NCI-H187 (cell line): ENCODE data around the gene NUB1.
A peak's percentile ranks its signal among the peaks of the same experiment; 100 is the strongest.

Experiments
- DNase-seq, 2 experiments: peaks; one replicate each; lab custom pipeline; 2025; lab: John Stamatoyannopoulos, UW

Gene NUB1

GRCh38 chr7:151345576-151346469 lies 4.2 kb downstream of the NUB1 start:
- DNase-seq = no peak

DNA sequence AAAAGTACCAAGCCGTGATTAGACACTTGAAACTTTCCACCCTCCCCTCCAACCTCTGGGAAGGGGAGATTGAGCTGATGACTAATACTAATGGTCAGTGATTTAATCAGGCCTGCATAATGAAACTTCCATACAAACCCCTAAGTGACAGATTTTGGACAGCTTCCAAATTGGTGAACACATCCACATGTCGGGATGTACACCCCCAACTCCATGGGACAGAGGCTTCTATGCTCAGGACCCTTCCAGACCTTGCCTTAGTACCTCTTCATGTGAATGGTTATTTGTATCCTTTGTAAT lies 4.8 kb downstream of the NUB1 start:
- no peak for DNase-seq

DNA sequence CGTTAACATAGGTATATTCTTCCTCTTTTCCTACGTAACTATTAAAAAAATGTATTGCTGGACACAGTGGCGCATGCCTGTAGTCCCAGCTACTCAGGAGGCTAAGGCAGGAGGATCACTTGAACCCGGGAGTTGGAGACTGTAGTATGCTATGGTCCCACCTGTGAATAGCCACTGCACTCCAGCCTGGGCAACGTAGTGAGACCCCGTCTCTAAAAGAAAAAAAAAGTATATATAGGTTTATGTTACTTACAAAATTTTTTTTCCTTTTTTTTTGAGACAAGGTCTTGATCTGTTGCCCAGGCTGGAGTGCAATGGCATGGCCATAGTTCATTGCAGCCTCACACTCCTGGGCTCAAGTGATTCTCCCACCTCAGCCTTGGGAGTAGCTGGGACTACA lies 5.6 kb downstream of the NUB1 start:
- DNase-seq = no peak

DNA sequence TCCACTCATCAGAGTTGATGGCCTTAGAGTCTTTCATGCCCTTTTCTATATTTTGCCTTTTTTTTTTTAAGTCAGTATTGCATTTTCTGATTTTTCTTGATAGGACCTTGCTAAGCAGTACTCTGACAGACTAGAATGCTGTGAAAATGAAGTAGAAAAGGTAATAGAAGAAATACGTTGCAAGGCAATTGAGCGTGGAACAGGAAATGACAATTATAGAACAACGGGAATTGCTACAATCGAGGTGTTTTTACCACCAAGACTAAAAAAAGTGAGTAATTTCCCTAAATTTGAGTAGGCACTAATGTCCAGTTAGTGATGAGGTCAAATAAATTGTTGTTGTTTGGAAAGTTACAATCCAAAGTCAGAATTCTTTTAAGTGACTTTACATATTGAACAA lies 7.4 kb downstream of the NUB1 start:
- DNase-seq = no peak

DNA sequence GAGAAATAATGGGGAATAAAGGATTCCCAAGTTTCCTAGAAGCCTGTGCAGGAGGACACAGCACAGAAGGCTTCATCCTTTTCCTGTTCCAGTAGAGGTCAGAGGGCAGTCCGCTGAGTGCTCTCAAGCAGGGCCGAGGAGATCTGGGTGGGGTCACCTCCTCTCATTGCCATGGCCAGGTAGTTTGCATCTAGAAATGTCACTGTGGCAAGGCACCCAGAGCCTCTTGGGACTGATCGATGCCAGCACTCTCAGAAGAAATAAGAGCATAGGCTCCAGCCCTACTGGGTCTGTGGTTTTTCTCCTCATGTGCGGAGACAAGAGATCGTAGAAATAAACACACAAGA lies 7.9 kb downstream of the NUB1 start:
- peak in 1 of 2 experiments; percentile 3 for DNase-seq

DNA sequence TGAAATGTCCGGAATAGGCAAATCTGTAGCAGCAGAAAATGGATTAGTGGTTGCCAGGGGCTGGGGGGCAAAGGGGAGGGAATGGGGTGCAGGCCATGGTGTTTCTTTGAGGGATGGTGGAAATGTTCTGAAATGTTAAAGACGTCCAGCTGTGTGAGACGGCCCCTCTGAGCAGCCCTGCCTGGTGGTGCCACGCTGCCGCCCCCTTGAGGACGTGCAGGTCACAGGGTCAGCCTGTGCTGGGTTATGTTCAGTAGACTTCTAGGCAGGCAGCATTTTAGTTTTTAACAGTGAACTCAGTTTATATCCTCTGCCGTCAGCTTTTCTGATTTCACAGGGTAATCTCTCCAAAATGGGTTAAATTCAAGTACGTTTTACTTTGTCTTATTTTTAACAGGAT lies 9.4 kb downstream of the NUB1 start:
- no peak for DNase-seq

DNA sequence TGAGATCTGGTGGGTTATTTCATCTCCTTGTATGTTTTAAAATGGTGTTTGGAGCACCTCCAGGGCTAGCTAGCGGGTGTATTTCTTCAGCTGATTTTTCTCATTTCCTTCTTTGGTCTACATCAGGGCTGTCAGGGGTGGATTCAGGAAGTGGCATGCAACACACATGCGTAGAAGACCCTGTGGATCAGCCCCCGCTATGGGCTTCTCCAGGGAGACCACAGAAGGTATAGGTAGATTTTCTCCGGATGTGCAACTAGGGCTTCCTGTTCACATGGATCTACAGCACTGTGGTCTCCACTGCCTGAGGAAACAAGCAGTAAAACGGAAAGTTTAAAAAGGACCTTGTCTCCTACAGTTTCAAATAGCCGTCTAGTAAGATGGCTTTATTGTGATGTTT lies 10.4 kb downstream of the NUB1 start:
- DNase-seq = no peak

GRCh38 chr7:151352512-151352911 lies 10.9 kb downstream of the NUB1 start:
- no peak for DNase-seq

- DNase-seq = no peak
Observed at GRCh38 chr7:151361193-151361959, 19.8 kb downstream of the NUB1 start.

DNA sequence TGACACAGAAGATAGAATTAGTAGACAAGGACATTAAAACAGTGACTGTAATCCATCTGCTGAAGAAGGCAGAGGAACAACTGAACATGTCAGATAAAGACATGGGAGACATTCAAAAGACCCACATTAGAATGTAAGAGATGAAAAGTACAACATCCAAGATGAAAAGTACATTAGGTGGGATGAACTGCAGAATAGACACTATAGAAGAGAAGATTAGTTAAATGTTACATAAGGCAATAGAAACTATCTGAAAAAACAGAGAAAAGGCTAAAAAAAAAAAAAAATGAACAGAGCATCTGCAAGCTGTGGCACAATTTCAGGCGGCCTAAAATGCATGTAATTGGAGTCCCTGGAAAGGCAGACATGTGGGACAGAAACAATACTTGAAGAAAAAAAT lies 21.6 kb downstream of the NUB1 start:
- no peak for DNase-seq

- no peak for DNase-seq
Observed at GRCh38 chr7:151366166-151366879, 24.7 kb downstream of the NUB1 start.

- no peak for DNase-seq
Observed at GRCh38 chr7:151366880-151367222, 25.2 kb downstream of the NUB1 start.

DNA sequence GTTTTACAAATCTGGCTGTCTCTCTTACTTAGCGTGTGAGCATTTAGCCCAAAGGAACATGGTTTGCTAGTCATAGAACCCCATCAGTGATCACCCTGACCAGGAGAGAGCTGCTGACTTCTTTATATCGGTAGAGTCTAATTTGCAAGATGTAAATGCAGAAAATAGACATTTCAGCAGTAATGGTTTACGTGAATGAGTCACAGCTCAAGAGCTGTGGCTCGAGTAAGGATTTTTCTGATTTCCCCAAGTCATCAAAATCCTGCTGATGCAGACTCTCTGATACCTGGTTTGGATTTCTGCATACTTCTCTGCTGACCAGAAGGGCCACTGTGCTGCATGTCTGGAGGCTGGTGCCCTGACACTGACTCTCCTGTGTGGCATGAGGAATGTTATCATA lies 25.7 kb downstream of the NUB1 start:
- DNase-seq = no peak

GRCh38 chr7:151368136-151368571 lies 26.5 kb downstream of the NUB1 start:
- peak; percentile 16 to 75 for DNase-seq

GRCh38 chr7:151371266-151371665 lies 29.7 kb downstream of the NUB1 start:
- no peak for DNase-seq

GRCh38 chr7:151372612-151373265 lies 31.1 kb downstream of the NUB1 start:
- DNase-seq = no peak

DNA sequence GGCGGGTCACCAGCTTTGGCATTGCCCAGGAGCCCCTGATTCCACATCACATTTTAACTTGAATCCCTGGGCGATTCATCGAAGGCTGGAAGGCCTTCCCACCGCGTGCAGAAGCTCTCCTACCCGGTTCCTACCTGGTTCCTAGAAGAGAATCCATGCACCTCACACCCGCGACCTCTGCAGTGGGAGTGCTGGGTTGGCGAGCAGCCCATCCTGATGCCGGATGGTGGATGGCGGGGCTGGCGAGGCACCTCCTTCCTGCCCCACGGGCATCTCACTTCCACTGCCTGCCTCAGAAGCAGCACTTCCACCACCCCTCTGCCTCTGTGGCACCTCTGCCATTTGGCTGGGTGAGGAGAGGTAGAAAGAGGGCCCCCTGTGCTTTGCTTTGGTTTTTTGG lies 32.0 kb downstream of the NUB1 start:
- no peak for DNase-seq

GRCh38 chr7:151374139-151374538 lies 32.5 kb downstream of the NUB1 start:
- no peak for DNase-seq

GRCh38 chr7:151374726-151375125 lies 33.1 kb downstream of the NUB1 start:
- no peak for DNase-seq

GRCh38 chr7:151375530-151376217 lies 34.1 kb downstream of the NUB1 start:
- no peak for DNase-seq

DNA sequence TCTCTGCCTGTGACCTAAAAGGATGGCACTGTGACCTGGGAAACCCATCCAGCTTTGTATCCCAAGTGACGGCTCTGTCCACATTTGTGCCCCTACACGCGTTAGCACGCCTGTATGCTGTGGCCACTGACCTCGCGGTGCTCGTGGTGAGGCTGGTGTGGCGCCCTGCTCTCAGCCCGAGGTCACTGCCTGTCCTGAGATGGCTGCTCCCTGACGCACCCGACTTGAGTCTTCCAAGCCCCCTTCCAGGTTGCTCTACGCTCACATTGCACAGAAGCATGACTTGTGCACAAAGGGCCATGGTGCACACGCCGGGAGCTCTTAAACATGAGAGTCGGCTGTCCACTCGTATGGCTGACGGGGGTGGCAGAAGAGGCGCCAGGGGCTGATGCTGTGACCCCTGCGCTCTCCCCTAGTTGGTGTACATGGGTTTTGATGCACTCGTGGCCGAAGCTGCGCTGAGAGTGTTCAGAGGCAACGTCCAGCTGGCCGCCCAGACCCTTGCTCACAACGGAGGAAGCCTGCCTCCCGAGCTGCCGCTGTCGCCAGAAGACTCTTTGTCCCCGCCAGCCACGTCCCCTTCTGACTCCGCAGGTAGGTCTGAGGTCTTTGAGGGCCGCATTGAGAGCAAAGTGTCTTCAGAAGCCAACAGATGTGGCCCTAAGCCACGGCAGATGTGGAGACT lies 34.7 kb downstream of the NUB1 start:
- no peak for DNase-seq
